ENCODE data around the gene TP63.

GRCh38 chr3:189927975-189928895, 297.0 kb downstream of the TP63 start:
- TF ChIP-seq MAZ (IDR thresholded peaks at IDR 0.05; ENCODE audit: borderline replicate concordance, low read depth, low read length) = no peak
- no peak for TF ChIP-seq REST (IDR thresholded peaks at IDR 0.05)
- TF ChIP-seq CTCF (IDR thresholded peaks at IDR 0.05) = no peak
- TF ChIP-seq EP300 (IDR thresholded peaks at IDR 0.05) = no peak
- no peak for TF ChIP-seq MAFK (IDR thresholded peaks at IDR 0.05; ENCODE audit: partially characterized antibody)
- TF ChIP-seq POLR2A (IDR thresholded peaks at IDR 0.05; ENCODE audit: low read length) = no peak
- TF ChIP-seq CEBPB (IDR thresholded peaks at IDR 0.05) = no peak
- no peak for TF ChIP-seq CHD4 (IDR thresholded peaks at IDR 0.05; ENCODE audit: borderline replicate concordance)
- TF ChIP-seq EHMT2 (IDR thresholded peaks at IDR 0.05; ENCODE audit: low read depth) = no peak
- TF ChIP-seq JUNB (IDR thresholded peaks at IDR 0.05) = no peak
- TF ChIP-seq MAX (IDR thresholded peaks at IDR 0.05) = no peak

All from A549 (cell line).